Activated CD8-positive, alpha-beta T cell treated with anti-CD3 and anti-CD28 coated beads, Interleukin-2, amount 10 ng/mL, durations not matched to agents 7 days and 5 days (primary cell): ENCODE results near the gene HBZ. TPM values are rescaled to one million over a fixed set of nuclear protein-coding genes. Genes with fewer than 3 reads are reported as not detected.
"Not testable (repeated sequence)": the region's sequence is repeated elsewhere in the genome, so short reads cannot be mapped to it uniquely, and the experiment has no call there.

Source experiments
- ATAC-seq: fragments of 150-1000 bp; cut with Tn5 transposase; one replicate; pipeline ENCODE4 v1.10.0; 2021; ENCODE audit warnings: moderate library complexity
- CTCF ChIA-PET: fragments of 350-600 bp; sonication (Branson Sonifier 250); formaldehyde crosslinking; loops from one replicate; lab custom pipeline; 2021; ENCODE audit warnings: antibody characterized with exemption; lab: Charles Lee
- POLR2A ChIA-PET: fragments of 350-600 bp; sonication (Branson Sonifier 250); formaldehyde crosslinking; loops from one replicate; lab custom pipeline; 2021; ENCODE audit warnings: antibody characterized with exemption; lab: Charles Lee
- DNase-seq: peaks from one replicate; pipeline ENCODE4 v3.0.0-alpha.2; 2020
- H3K27ac Mint-ChIP-seq: one replicate; pipeline ENCODE4 v1.8.0; 2021; ENCODE audit warnings: mild to moderate bottlenecking, mixed read lengths
- H3K27me3 Mint-ChIP-seq: one replicate; pipeline ENCODE4 v1.8.0; 2021; ENCODE audit warnings: low read depth, mixed read lengths
- H3K36me3 Mint-ChIP-seq: one replicate; pipeline ENCODE4 v1.8.0; 2021; ENCODE audit warnings: low read depth, mixed read lengths
- H3K4me1 Mint-ChIP-seq: one replicate; pipeline ENCODE4 v1.8.0; 2021; ENCODE audit warnings: low read depth, mixed read lengths
- H3K4me3 Mint-ChIP-seq: one replicate; pipeline ENCODE4 v1.8.0; 2021; ENCODE audit warnings: mild to moderate bottlenecking, mixed read lengths
- H3K9me3 Mint-ChIP-seq: one replicate; pipeline ENCODE4 v1.8.0; 2022; ENCODE audit warnings: mixed read lengths; ENCODE audit not compliant: insufficient read depth
- total RNA-seq, 2 experiments: library from RNA; stranded (reverse); gene quantifications; one replicate each; pipeline ENCODE4 v1.2.3, GENCODE V29; 2021

HBZ gene
- total RNA-seq, 2 experiments from 2014 or later = not detected

DNA sequence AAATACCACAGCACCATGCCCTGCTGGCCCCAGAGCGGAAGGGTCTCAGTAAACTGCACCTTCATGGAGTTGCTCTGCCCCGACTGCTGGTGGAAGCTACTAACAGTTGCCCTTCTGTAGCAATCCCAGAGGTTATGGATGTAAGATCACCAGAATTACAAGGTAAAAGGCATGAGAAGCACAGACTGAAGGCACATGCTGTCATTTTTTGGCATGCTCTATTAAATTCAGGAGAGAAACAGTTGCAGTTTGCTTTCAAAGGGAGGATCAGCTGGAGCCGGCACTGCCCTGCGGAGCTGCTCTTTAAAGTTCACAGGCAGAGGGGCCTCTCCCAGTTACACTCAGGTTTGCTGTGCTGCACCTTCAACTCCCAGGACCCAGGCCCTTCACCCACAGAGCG is 33.1 kb upstream of the HBZ start:
- H3K27ac Mint-ChIP-seq = no peak overlapping the region
- H3K4me3 Mint-ChIP-seq = no peak overlapping the region
- H3K9me3 Mint-ChIP-seq = no peaks in the 10 kb centered on the region
- H3K27me3 Mint-ChIP-seq = no peaks in the 10 kb centered on the region
- H3K36me3 Mint-ChIP-seq = peaks cover 10% of the 10 kb centered on the region
- ATAC-seq = no peak
- ChIA-PET POLR2A (no interaction called here), CTCF (interaction anchor here (0.9 to 5.1 kb wide), 6 partner anchors 11 to 243 kb away, joined by 3 to 30 read pairs (median 16); partner anchors contain the start of gene HBQ1)
- no peak for DNase-seq
- H3K4me1 Mint-ChIP-seq = no peaks in the 10 kb centered on the region

GRCh38 chr16:119835-120491 is 32.5 kb upstream of the HBZ start:
- no peak for ATAC-seq
- Mint-ChIP-seq H3K27ac (no peak overlapping the region), H3K27me3 (no peaks in the 10 kb centered on the region), H3K36me3 (peaks cover 10% of the 10 kb centered on the region), H3K4me1 (no peaks in the 10 kb centered on the region), H3K4me3 (no peak overlapping the region), H3K9me3 (no peaks in the 10 kb centered on the region)
- ChIA-PET POLR2A (no interaction called here), CTCF (interaction anchor here (0.9 to 5.1 kb wide), 5 partner anchors 12 to 242 kb away, joined by 3 to 30 read pairs (median 15); no protein-coding TSS in a partner anchor)
- no peak for DNase-seq

DNA sequence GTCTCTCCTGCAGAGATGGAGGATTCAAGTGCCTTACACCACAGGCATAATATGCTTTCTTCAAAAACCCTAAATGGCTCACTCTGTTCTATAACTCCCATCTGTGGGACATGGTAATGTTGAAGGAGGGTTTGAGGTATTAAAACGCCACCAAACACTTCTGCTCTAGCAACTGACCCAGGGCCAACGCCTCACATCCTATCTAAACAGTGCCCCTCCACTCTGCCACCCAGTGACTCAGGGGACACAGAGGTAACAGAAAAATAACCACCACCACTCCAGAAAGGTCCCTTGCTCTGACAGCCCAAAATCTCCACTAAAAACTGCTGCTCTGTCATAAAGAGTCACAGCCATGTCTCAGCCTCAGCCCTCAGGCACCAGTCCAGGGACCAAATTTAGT is 31.7 kb upstream of the HBZ start:
- no peak for DNase-seq
- no peak overlapping the region for H3K4me3 Mint-ChIP-seq
- no peak overlapping the region for H3K27ac Mint-ChIP-seq
- POLR2A ChIA-PET = no interaction called here
- no peaks in the 10 kb centered on the region for H3K4me1 Mint-ChIP-seq
- no peak for ATAC-seq
- H3K27me3 Mint-ChIP-seq = no peaks in the 10 kb centered on the region
- H3K9me3 Mint-ChIP-seq = no peaks in the 10 kb centered on the region
- peaks cover 10% of the 10 kb centered on the region for H3K36me3 Mint-ChIP-seq
- CTCF ChIA-PET = interaction anchor here (1.5 to 4.6 kb wide), 2 partner anchors 13 to 16 kb away, joined by 3 to 30 read pairs; no protein-coding TSS in a partner anchor

DNA sequence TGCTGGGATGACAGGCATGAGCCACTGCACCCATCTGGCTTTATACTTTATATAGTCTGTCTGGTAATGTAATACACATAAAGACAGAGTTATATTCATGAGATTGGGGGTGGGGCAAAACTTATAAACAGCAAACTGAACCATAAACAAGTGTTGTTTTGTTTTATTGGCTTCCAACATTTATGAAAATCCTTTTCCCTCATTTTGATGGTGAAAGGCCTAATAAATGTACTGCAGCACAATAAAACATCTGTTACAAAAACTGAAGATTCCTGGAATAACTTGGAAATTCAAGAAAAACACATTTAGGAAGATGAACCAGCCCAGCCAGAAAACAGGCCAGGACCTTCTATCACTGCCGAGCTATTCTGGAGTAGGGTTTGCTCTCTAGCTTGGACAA is 30.1 kb upstream of the HBZ start:
- DNase-seq (no peak), ATAC-seq (no peak)
- Mint-ChIP-seq H3K36me3 (peaks cover 5% of the 10 kb centered on the region), H3K4me1 (no peaks in the 10 kb centered on the region), H3K27me3 (no peaks in the 10 kb centered on the region), H3K27ac (no peak overlapping the region), H3K9me3 (no peaks in the 10 kb centered on the region), H3K4me3 (no peak overlapping the region)
- CTCF ChIA-PET = interaction anchor here (1.2 kb wide), 1 partner anchor 11 kb away, joined by 3 read pairs; no protein-coding TSS in a partner anchor
- POLR2A ChIA-PET = no interaction called here

DNA sequence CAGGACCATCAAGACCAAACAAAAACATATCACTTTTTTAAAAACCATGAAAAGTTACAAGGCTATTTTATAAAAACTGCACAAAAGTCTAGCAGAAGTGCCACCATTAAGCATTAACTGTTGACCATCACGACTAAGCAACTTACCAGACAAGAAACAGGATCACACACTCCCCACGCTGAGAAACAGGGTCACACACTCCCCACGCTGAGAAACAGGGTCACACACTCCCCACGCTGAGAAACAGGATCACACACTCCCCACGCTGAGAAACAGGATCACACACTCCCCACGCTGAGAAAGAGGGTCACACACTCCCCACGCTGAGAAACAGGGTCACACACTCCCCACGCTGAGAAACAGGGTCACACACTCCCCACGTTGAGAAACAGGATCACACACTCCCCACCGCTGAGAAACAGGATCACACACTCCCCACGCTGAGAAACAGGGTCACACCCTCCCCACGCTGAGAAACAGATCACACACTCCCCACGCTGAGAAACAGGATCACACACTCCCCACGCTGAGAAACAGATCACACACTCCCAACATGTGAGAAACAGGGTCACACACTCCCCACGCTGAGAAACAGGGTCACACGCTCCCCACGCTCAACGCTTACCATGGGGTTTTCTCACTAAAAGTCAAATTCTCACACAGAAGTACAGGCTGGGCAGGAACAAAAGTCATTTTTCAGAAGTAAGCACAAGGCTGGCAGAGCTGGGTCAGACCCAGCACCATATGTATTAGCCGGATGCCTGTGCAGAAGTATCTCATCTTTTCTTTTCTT is 28.7 kb upstream of the HBZ start:
- not testable (repeated sequence) for DNase-seq, ATAC-seq, H3K36me3 Mint-ChIP-seq, H3K9me3 Mint-ChIP-seq, H3K4me3 Mint-ChIP-seq, H3K4me1 Mint-ChIP-seq, H3K27me3 Mint-ChIP-seq
- peak overlapping the region; percentile 11 for H3K27ac Mint-ChIP-seq
- ChIA-PET CTCF (interaction anchor here (1.5 kb wide), 1 partner anchor 58 kb away, joined by 5 read pairs; no protein-coding TSS in a partner anchor), POLR2A (interaction anchor here (0.6 kb wide), 1 partner anchor 206 kb away, joined by 3 read pairs; no protein-coding TSS in a partner anchor)

- POLR2A ChIA-PET = no interaction called here
- H3K27ac Mint-ChIP-seq = no peak overlapping the region
Observed at GRCh38 chr16:125011-125410, 27.4 kb upstream of the HBZ start.

GRCh38 chr16:129075-129474 is 23.4 kb upstream of the HBZ start:
- Mint-ChIP-seq H3K4me3 (no peak overlapping the region), H3K4me1 (peaks cover 27% of the 10 kb centered on the region), H3K36me3 (peaks cover 4% of the 10 kb centered on the region), H3K27me3 (no peaks in the 10 kb centered on the region), H3K27ac (no peak overlapping the region), H3K9me3 (no peaks in the 10 kb centered on the region)
- ChIA-PET CTCF (interaction anchor here (1.3 kb wide), 1 partner anchor 22 kb away, joined by 4 read pairs; no protein-coding TSS in a partner anchor), POLR2A (interaction anchor here (0.6 kb wide), 1 partner anchor 81 kb away, joined by 3 read pairs; no protein-coding TSS in a partner anchor)
- DNase-seq (no peak), ATAC-seq (peak; percentile 55)

More at GRCh38 chr16:125011-125410, 27.4 kb upstream of the HBZ start:
- CTCF ChIA-PET = interaction anchor here (0.9 to 2.1 kb wide), 5 partner anchors 8 to 237 kb away, joined by 3 to 9 read pairs (median 5); no protein-coding TSS in a partner anchor
- peaks cover 15% of the 10 kb centered on the region for H3K4me1 Mint-ChIP-seq
- no peaks in the 10 kb centered on the region for H3K9me3 Mint-ChIP-seq
- no peak for ATAC-seq
- H3K36me3 Mint-ChIP-seq = peaks cover 4% of the 10 kb centered on the region
- H3K27me3 Mint-ChIP-seq = no peaks in the 10 kb centered on the region
- DNase-seq = no peak
- no peak overlapping the region for H3K4me3 Mint-ChIP-seq

- Mint-ChIP-seq H3K9me3 (no peaks in the 10 kb centered on the region), H3K27me3 (no peaks in the 10 kb centered on the region), H3K36me3 (peaks cover 4% of the 10 kb centered on the region), H3K4me1 (peaks cover 34% of the 10 kb centered on the region), H3K4me3 (no peak overlapping the region), H3K27ac (no peak overlapping the region)
- POLR2A ChIA-PET = no interaction called here
- CTCF ChIA-PET = interaction anchor here (0.7 to 1.3 kb wide), 3 partner anchors 13 to 231 kb away, joined by 3 to 4 read pairs (median 3); no protein-coding TSS in a partner anchor
- no peak for DNase-seq
- ATAC-seq = no peak
Observed at GRCh38 chr16:130533-131173, 21.8 kb upstream of the HBZ start.

DNA sequence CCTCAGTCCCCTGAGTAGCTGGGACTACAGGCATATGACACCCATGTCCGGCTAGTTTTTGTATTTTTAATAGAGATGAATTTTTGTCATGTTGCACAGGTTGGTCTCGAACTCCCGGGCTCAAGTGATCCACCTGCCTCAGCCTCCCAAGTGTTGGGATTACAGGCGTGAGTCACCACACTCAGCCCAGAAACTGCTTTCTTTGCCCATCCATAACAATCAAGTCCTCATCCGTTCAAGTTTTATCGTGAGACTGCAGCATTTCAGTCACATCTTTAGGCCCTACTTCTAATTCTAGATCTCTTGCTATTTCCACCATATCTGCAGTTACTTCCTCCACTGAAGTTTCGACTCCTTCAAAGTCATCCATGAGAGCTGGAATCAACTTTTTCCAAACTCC is 20.3 kb upstream of the HBZ start:
- peaks cover 6% of the 10 kb centered on the region for H3K36me3 Mint-ChIP-seq
- no peaks in the 10 kb centered on the region for H3K27me3 Mint-ChIP-seq
- H3K4me1 Mint-ChIP-seq = peaks cover 43% of the 10 kb centered on the region
- no peaks in the 10 kb centered on the region for H3K9me3 Mint-ChIP-seq
- H3K27ac Mint-ChIP-seq = no peak overlapping the region
- ATAC-seq (no peak), DNase-seq (no peak)
- CTCF ChIA-PET = interaction anchor here (2.9 kb wide), 1 partner anchor 66 kb away, joined by 11 read pairs; no protein-coding TSS in a partner anchor
- no peak overlapping the region for H3K4me3 Mint-ChIP-seq
- POLR2A ChIA-PET = no interaction called here

DNA sequence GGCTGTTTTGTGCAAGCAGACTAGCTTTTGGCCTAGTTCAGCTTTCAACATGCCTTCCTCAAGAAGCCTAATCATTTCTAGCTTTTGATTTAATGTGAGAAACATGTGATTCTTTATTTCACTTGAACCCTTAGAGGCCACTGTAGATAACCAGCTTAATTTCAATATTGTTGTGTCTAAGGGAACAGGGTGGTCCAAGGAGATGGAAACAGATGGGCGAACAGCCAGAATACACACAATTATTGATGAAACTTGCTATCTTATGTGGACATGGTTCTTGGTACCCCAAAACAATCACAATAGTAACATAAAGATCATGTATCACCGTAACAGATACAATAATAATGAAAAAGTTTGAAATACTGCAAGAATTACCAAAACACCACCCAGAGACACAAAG is 18.7 kb upstream of the HBZ start:
- DNase-seq (no peak), ATAC-seq (no peak)
- POLR2A ChIA-PET = no interaction called here
- H3K27me3 Mint-ChIP-seq = no peaks in the 10 kb centered on the region
- no peak overlapping the region for H3K4me3 Mint-ChIP-seq
- CTCF ChIA-PET = interaction anchor here (1.1 to 2.9 kb wide), 6 partner anchors 12 to 68 kb away, joined by 3 to 11 read pairs (median 4); no protein-coding TSS in a partner anchor
- H3K9me3 Mint-ChIP-seq = no peaks in the 10 kb centered on the region
- peaks cover 45% of the 10 kb centered on the region for H3K4me1 Mint-ChIP-seq
- no peak overlapping the region for H3K27ac Mint-ChIP-seq
- H3K36me3 Mint-ChIP-seq = peaks cover 8% of the 10 kb centered on the region

GRCh38 chr16:138049-138417 is 14.4 kb upstream of the HBZ start:
- POLR2A ChIA-PET = interaction anchor here (1.5 kb wide), 1 partner anchor 61 kb away, joined by 4 read pairs; no protein-coding TSS in a partner anchor
- CTCF ChIA-PET = interaction anchor here (1.0 to 1.5 kb wide), 2 partner anchors 31 to 72 kb away, joined by 3 to 7 read pairs; no protein-coding TSS in a partner anchor
- H3K4me3 Mint-ChIP-seq = peak overlapping the region; percentile 84
- H3K27ac Mint-ChIP-seq = peak overlapping the region; percentile 78
- peaks cover 25% of the 10 kb centered on the region for H3K4me1 Mint-ChIP-seq
- ATAC-seq (peak; percentile 37), DNase-seq (no peak)
- H3K27me3 Mint-ChIP-seq = no peaks in the 10 kb centered on the region
- no peaks in the 10 kb centered on the region for H3K9me3 Mint-ChIP-seq
- H3K36me3 Mint-ChIP-seq = peaks cover 5% of the 10 kb centered on the region
